K562 (cell line): Measurements from ENCODE around the gene TAS2R5. TPM values are rescaled to one million over a fixed set of nuclear protein-coding genes. Genes with fewer than 3 reads are reported as not detected.
A peak's percentile ranks its signal among the peaks of the same experiment; 100 is the strongest.

Experiments used
- ATAC-seq: fragments of 200-7000 bp; cut with Tn5 transposase; 3 replicates; pipeline ENCODE4 v1.9.1; 2020; ENCODE audit warnings: moderate library complexity
- Bru-seq: library from RNA; stranded (reverse); fragments of 400-500 nt; gene quantifications from one replicate; lab custom pipeline; 2021; lab: Mats Ljungman, UMichigan
- BruChase-seq, 2 experiments: library from RNA; stranded (reverse); fragments of 400-500 nt; gene quantifications; one replicate each; lab custom pipeline; 2021; lab: Mats Ljungman, UMichigan
- BruUV-seq: library from RNA; stranded (reverse); fragments of 400-500 nt; replicated peaks from 2 replicates; lab custom pipeline; 2021; lab: Mats Ljungman, UMichigan
- CTCF ChIA-PET: fragments of 300-600 bp; formaldehyde crosslinking; extraction: SDS; loops from one replicate; lab custom pipeline; 2021; ENCODE audit warnings: low intra/inter-chr PET ratio; lab: Yijun Ruan, JAX
- POLR2A ChIA-PET: fragments of 300-600, 350-650 bp; sonication (Branson Sonifier 250); formaldehyde crosslinking; extraction: SDS; loops from one replicate; lab custom pipeline; 2021; ENCODE audit warnings: antibody characterized with exemption, inconsistent platforms; lab: Yijun Ruan, JAX
- DNase-seq, 4 experiments: peaks; one replicate each; pipeline versions ENCODE4 v3.0.0 to v3.0.0-alpha.2; 2011 to 2018; ENCODE audit warnings: low spot score in 3 of 4, mixed read lengths in 3 of 4; ENCODE audit errors: extremely low read depth in 1 of 4
- FAIRE-seq: peaks from 2 replicates; lab custom pipeline; 2011; peaks lifted over from hg19 to GRCh38; lab: Jason Lieb, UNC
- H2AFZ ChIP-seq: 2 replicates; pipeline ENCODE4 v1.6.0; 2011; ENCODE audit warnings: low read depth, low read length, control low read depth, inconsistent platforms
- H3K27ac ChIP-seq: fragments of 200-600 bp; 3 replicates; pipeline ENCODE4 v1.8.0; 2011; ENCODE audit warnings: low read depth, mild to moderate bottlenecking, control low read depth, inconsistent platforms, low read length, moderate library complexity, mixed read lengths; ENCODE audit errors: extremely low read depth
- H3K27me3 ChIP-seq, 2 experiments: fragments of 300-600 bp in 1 of 2; 2 replicates in 1 of 2; 3 replicates in 1 of 2; pipeline versions ENCODE4 v1.6.0 to v1.8.0; 2011; ENCODE audit warnings: inconsistent platforms in 2 of 2, low read length in 2 of 2, mild to moderate bottlenecking in 1 of 2, mixed read lengths in 1 of 2, moderate library complexity in 1 of 2; ENCODE audit not compliant: control insufficient read depth in 2 of 2, insufficient read depth in 2 of 2
- H3K36me3 ChIP-seq: fragments of 300-600 bp; 3 replicates; pipeline ENCODE4 v1.8.0; 2011; ENCODE audit warnings: mild to moderate bottlenecking, low read length, inconsistent platforms; ENCODE audit not compliant: control insufficient read depth, insufficient read depth
- H3K4me1 ChIP-seq, 2 experiments: fragments of 200-600 bp in 1 of 2; replicated peaks in 1 of 2; 2 replicates in 1 of 2; 3 replicates in 1 of 2; pipeline versions ENCODE4 v1.5.1 to v1.8.0; 2011; ENCODE audit warnings: inconsistent platforms in 2 of 2, low read length in 2 of 2, mild to moderate bottlenecking in 1 of 2, mixed read lengths in 1 of 2, moderate library complexity in 1 of 2; ENCODE audit not compliant: control insufficient read depth in 2 of 2, insufficient read depth in 2 of 2
- H3K4me2 ChIP-seq: 2 replicates; pipeline ENCODE4 v1.6.1; 2011; ENCODE audit warnings: low read length, control low read depth, inconsistent platforms, mixed read lengths; ENCODE audit not compliant: insufficient read depth
- H3K4me3 ChIP-seq: fragments of 200-600 bp; sonication (generic), shearing (Covaris generic); 2 replicates; pipeline ENCODE4 v1.5.1; 2016; ENCODE audit warnings: control low read depth, inconsistent platforms
- H3K79me2 ChIP-seq: fragments of 200-600 bp; 3 replicates; pipeline ENCODE4 v1.8.0; 2011; ENCODE audit warnings: low read length, inconsistent platforms; ENCODE audit not compliant: control insufficient read depth, insufficient read depth
- H3K9ac ChIP-seq, 2 experiments: 2 replicates each; pipeline versions ENCODE4 v1.6.0 to v1.6.1; 2011; ENCODE audit warnings: low read depth in 2 of 2, low read length in 2 of 2, control low read depth in 1 of 2, inconsistent platforms in 1 of 2, mild to moderate bottlenecking in 1 of 2, mixed read lengths in 1 of 2; ENCODE audit not compliant: insufficient read depth in 1 of 2
- H3K9me1 ChIP-seq: one replicate; pipeline ENCODE4 v1.6.0; 2011; ENCODE audit warnings: inconsistent platforms, mild to moderate bottlenecking, low read length, moderate library complexity; ENCODE audit not compliant: control insufficient read depth, insufficient read depth
- H3K9me3 ChIP-seq: replicated peaks from 2 replicates; pipeline ENCODE4 v1.5.1; 2011; ENCODE audit warnings: low read depth, low read length, inconsistent platforms; ENCODE audit not compliant: control insufficient read depth, insufficient read depth
- H4K20me1 ChIP-seq: replicated peaks from 2 replicates; pipeline ENCODE4 v1.6.1; 2011; ENCODE audit warnings: low read length, inconsistent platforms, mixed read lengths; ENCODE audit not compliant: control insufficient read depth, insufficient read depth
- BMI1 ChIP-seq: fragments of 150-350 bp; IDR thresholded peaks from 2 replicates; pipeline ENCODE4 v1.6.1; 2014; ENCODE audit warnings: low read length
- KLF6 ChIP-seq: fragments of 250-450 bp; sonication (Bioruptor Pico); IDR thresholded peaks from 2 replicates; pipeline ENCODE4 v1.4.0; 2020; ENCODE audit warnings: mild to moderate bottlenecking, moderate library complexity, borderline replicate concordance
- NR3C1 ChIP-seq: sonication (generic); formaldehyde crosslinking; IDR thresholded peaks from 2 replicates; pipeline ENCODE4 v1.8.1; 2022; ENCODE audit warnings: missing genetic modification reagents
- PTBP1 ChIP-seq: fragments of 200-400 bp; formaldehyde crosslinking; IDR thresholded peaks from 2 replicates; pipeline ENCODE4 v1.6.1; 2017; ENCODE audit warnings: low read depth, low read length
- SAP30 ChIP-seq: fragments of 200-600 bp; sonication (generic); IDR thresholded peaks from 2 replicates; pipeline ENCODE4 v1.6.1; 2012; ENCODE audit warnings: borderline replicate concordance, low read depth, mild to moderate bottlenecking, moderate library complexity, low read length, control low read depth, inconsistent platforms; ENCODE audit not compliant: insufficient read depth, poor library complexity, severe bottlenecking
- SMARCA4 ChIP-seq: fragments of 450-650 bp; IDR thresholded peaks from 2 replicates; pipeline ENCODE4 v1.6.1; 2016
- USF2 ChIP-seq: sonication (generic); formaldehyde crosslinking; IDR thresholded peaks from 2 replicates; pipeline ENCODE4 v1.5.0; 2020; ENCODE audit warnings: missing genetic modification reagents
- ZNF280B ChIP-seq: fragments of 250-450 bp; sonication (Bioruptor Pico); IDR thresholded peaks from 2 replicates; pipeline ENCODE4 v1.5.1; 2021; ENCODE audit warnings: mild to moderate bottlenecking
- WGBS: fragments of 100-300 bp; shearing (Covaris generic); methylation state at CpG from one replicate; pipeline ENCODE4 v1.1.6; 2016; ENCODE audit warnings: low coverage, mixed read lengths; ENCODE audit not compliant: insufficient coverage; ENCODE audit errors: missing lambda C conversion rate; 5-methylcytosine and 5-hydroxymethylcytosine counted together
- in situ Hi-C: fragments of 300-500 bp; cut with MboI; formaldehyde crosslinking; loops from 4 replicates; pipeline ENCODE4 v1.15.0; 2018; ENCODE audit warnings: inconsistent platforms, mixed read lengths
- intact Hi-C: fragments of 100-400 bp; cut with micrococcal nuclease; formaldehyde crosslinking; loops from 2 replicates; pipeline ENCODE4 v1.14.2; 2022
- long read RNA-seq, 3 experiments: library from polyadenylated mRNA in 2 of 3; library from RNA in 1 of 3; unstranded in 2 of 3; stranded (forward) in 1 of 3; transcript quantifications; one replicate each; pipeline ENCODE4 v2.0.0, GENCODE V29; 2019 to 2022
- polyA minus RNA-seq, 3 experiments: library from RNA; depleted of rRNA, polyadenylated mRNA; stranded (reverse); fragments of >200 nt; gene quantifications; 2 replicates each; pipeline ENCODE4 v1.2.3, GENCODE V29; 2011
- polyA plus RNA-seq, 8 experiments: library from polyadenylated mRNA; depleted of rRNA in 4 of 8; stranded (reverse) in 5 of 8; unstranded in 3 of 8; fragments of >200 nt; fragmentation: Nextera tagmentation in 2 of 8; fragmentation: Illumina TruSeq in 1 of 8; extraction: Ambion mirVana in 2 of 8; extraction: Trizol in 1 of 8; gene quantifications; 2 replicates each; pipeline versions ENCODE4 v1.2.1 to v1.2.3, GENCODE V29; 2011 to 2014; ENCODE audit warnings: inconsistent platforms in 1 of 8, missing spikeins in 1 of 8
- total RNA-seq, 7 experiments: library from RNA; depleted of rRNA in 6 of 7; stranded (reverse); fragments of >200 nt in 6 of 7; fragmentation: Illumina TruSeq in 2 of 7; extraction: Trizol in 2 of 7; gene quantifications; 2 replicates each; pipeline versions ENCODE4 v1.2.1 to v1.2.3, GENCODE V29; 2011 to 2021; ENCODE audit warnings: low replicate concordance in 1 of 7
- TF ChIP-seq, protein P1 (sequence below): fragments of 150-350 bp; conservative IDR thresholded peaks from 2 replicates; pipeline ENCODE4 v1.6.1; 2014; ENCODE audit warnings: low read length
- TF ChIP-seq, protein P2 (sequence below): fragments of 250-450 bp; sonication (Bioruptor Pico); IDR thresholded peaks from 2 replicates; pipeline ENCODE4 v1.8.0; 2021; ENCODE audit warnings: moderate library complexity, mild to moderate bottlenecking, inconsistent platforms

TAS2R5 gene, protein sequence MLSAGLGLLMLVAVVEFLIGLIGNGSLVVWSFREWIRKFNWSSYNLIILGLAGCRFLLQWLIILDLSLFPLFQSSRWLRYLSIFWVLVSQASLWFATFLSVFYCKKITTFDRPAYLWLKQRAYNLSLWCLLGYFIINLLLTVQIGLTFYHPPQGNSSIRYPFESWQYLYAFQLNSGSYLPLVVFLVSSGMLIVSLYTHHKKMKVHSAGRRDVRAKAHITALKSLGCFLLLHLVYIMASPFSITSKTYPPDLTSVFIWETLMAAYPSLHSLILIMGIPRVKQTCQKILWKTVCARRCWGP
- 18.4 and 37.9 TPM in 2 replicates for total RNA-seq (2011; cell fraction: chromatin; rRNA removed; ENCODE audit: low replicate concordance)
- total RNA-seq (2011; cell fraction: nucleolus; rRNA removed) = 12.3 and 18.9 TPM in 2 replicates
- total RNA-seq (2011; cell fraction: nucleoplasm; rRNA removed) = 22.3 and 25.3 TPM in 2 replicates
- total RNA-seq (2014; rRNA removed) (0.65 and 1.00 TPM in 2 replicates), total RNA-seq (2014; rRNA removed; fragmentation: Illumina TruSeq; extraction: Trizol) (1.9 and 2.2 TPM in 2 replicates), total RNA-seq (2015; rRNA removed; fragmentation: Illumina TruSeq; extraction: Trizol) (1.4 and 1.6 TPM in 2 replicates), total RNA-seq (2021) (1.1 TPM in 2 replicates), polyA plus RNA-seq (2011; rRNA removed) (4.5 and 6.3 TPM in 2 replicates), polyA plus RNA-seq (2014; fragmentation: Illumina TruSeq; extraction: Trizol) (1.6 and 2.2 TPM in 2 replicates), polyA plus RNA-seq (2014; fragmentation: Nextera tagmentation; extraction: Ambion mirVana) (under 1 TPM; 0.35 to 0.37 TPM), polyA plus RNA-seq (2014; rRNA removed) (2.1 and 2.2 TPM in 2 replicates), polyA minus RNA-seq (2011; rRNA and poly(A)+ RNA removed) (9.7 and 11.0 TPM in 2 replicates), Bru-seq, nascent RNA (percentile 63 among the genes with signal in this experiment), BruChase-seq, experiment 1, labeled RNA remaining after a 2-hour chase (percentile 80 among the genes with signal in this experiment), BruChase-seq, experiment 2, labeled RNA remaining after a 6-hour chase (percentile 83 among the genes with signal in this experiment)
- 1.7 and 4.8 TPM in 2 replicates for polyA plus RNA-seq (2011; cell fraction: cytosol; rRNA removed)
- polyA plus RNA-seq (2011; cell fraction: nucleus; rRNA removed) = 14.3 and 19.1 TPM in 2 replicates
- polyA plus RNA-seq (2012) = 0.87 and 1.6 TPM in 2 replicates
- 1.5 TPM in 1 of 2 replicates, not detected in the other for polyA minus RNA-seq (2011; cell fraction: cytosol; rRNA and poly(A)+ RNA removed)
- polyA minus RNA-seq (2011; cell fraction: nucleus; rRNA and poly(A)+ RNA removed) = 10.9 and 17.5 TPM in 2 replicates
- long read RNA-seq, experiment 1 = 0 reads
- long read RNA-seq, experiment 2 = 0 reads
- long read RNA-seq, experiment 3 = 0 reads

DNA sequence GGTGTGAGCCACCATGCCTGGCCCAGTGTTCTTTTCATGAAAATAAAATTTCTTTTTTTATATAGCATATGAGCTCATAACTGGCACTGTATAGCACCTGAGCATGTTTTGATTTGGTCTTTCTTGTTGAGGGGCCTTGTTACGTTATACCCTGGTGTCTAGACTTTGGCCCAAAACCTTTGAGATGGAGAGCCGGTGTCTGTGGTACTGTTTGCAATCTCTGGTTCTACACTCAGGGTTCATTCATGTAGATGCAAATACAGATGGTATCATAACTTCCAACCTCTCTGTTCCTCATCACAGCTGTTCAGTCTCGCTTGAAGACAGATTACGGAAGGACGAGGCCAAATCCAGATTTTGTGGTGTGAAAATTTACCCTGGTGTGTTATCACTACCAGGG lies at the start of gene TAS2R5:
TAS2R5 (plus strand) TSS at position 301 of the 400 bp plus-strand sequence. CDS start 145 bp downstream, outside the sequence.
- H3K9me3 ChIP-seq = no peaks in the 10 kb centered on the region
- CTCF ChIA-PET = no interaction called here
- DNase-seq (no peak), FAIRE-seq (no peak), ATAC-seq (no peak)
- H4K20me1 ChIP-seq = no peaks in the 10 kb centered on the region
- no peak within 1 kb of the TSS for H3K9ac ChIP-seq
- H3K27me3 ChIP-seq = no peaks in the 10 kb centered on the region
- H3K4me1 ChIP-seq = no peaks in the 10 kb centered on the region
- no peaks in the 10 kb centered on the region for H3K9me1 ChIP-seq
- TF ChIP-seq SAP30 = no peak
- no peak for TF ChIP-seq NR3C1 (CRISPR knock-in tag)
- TF ChIP-seq ZNF280B (CRISPR knock-in tag) = no peak
- TF ChIP-seq, protein P1, sequence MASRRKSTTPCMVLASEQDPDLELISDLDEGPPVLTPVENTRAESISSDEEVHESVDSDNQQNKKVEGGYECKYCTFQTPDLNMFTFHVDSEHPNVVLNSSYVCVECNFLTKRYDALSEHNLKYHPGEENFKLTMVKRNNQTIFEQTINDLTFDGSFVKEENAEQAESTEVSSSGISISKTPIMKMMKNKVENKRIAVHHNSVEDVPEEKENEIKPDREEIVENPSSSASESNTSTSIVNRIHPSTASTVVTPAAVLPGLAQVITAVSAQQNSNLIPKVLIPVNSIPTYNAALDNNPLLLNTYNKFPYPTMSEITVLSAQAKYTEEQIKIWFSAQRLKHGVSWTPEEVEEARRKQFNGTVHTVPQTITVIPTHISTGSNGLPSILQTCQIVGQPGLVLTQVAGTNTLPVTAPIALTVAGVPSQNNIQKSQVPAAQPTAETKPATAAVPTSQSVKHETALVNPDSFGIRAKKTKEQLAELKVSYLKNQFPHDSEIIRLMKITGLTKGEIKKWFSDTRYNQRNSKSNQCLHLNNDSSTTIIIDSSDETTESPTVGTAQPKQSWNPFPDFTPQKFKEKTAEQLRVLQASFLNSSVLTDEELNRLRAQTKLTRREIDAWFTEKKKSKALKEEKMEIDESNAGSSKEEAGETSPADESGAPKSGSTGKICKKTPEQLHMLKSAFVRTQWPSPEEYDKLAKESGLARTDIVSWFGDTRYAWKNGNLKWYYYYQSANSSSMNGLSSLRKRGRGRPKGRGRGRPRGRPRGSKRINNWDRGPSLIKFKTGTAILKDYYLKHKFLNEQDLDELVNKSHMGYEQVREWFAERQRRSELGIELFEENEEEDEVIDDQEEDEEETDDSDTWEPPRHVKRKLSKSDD = no peak
- TF ChIP-seq KLF6 (CRISPR knock-in tag) = no peak
- TF ChIP-seq, protein P2, sequence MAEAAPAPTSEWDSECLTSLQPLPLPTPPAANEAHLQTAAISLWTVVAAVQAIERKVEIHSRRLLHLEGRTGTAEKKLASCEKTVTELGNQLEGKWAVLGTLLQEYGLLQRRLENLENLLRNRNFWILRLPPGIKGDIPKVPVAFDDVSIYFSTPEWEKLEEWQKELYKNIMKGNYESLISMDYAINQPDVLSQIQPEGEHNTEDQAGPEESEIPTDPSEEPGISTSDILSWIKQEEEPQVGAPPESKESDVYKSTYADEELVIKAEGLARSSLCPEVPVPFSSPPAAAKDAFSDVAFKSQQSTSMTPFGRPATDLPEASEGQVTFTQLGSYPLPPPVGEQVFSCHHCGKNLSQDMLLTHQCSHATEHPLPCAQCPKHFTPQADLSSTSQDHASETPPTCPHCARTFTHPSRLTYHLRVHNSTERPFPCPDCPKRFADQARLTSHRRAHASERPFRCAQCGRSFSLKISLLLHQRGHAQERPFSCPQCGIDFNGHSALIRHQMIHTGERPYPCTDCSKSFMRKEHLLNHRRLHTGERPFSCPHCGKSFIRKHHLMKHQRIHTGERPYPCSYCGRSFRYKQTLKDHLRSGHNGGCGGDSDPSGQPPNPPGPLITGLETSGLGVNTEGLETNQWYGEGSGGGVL (CRISPR knock-in tag) = no peak
- TF ChIP-seq PTBP1 = no peak
- TF ChIP-seq SMARCA4 = no peak
- no peak for TF ChIP-seq BMI1
- no peak for TF ChIP-seq USF2 (CRISPR knock-in tag)
- TF ChIP-seq, all 486 proteins: peak for 0
- no TSS peak for BruUV-seq
- Histone ChIP-seq H3K36me3 (peaks cover 29% of the 10 kb centered on the region; the same call in 1 of the 3 replicates), H3K4me2 (no peak within 1 kb of the TSS), H3K79me2 (peaks cover 2% of the 10 kb centered on the region; the same call in 1 of the 3 replicates), H2AFZ (no peak within 1 kb of the TSS), H3K27ac (no peak within 1 kb of the TSS), H3K4me3 (no peak within 1 kb of the TSS)
- POLR2A ChIA-PET = no interaction called here
- WGBS = 95% methylated on average over 5 of the region's 5 CpGs
- intact Hi-C loops (no loop called here), in situ Hi-C loops (no loop called here)
